Measurements from ENCODE around the gene MYT1.

MYT1 gene

GRCh38 chr20:64224351-64225170 lies 60.3 kb downstream of the MYT1 start:
- DNase-seq (ENCODE audit: insufficient read length, low spot score) (no peak), FAIRE-seq (no peak)
- no peak for TF ChIP-seq TAF1 (IDR thresholded peaks at IDR 0.05; ENCODE audit: low read depth, low read length)
- TF ChIP-seq POLR2AphosphoS5 (IDR thresholded peaks at IDR 0.05; ENCODE audit: low read depth, low read length) = no peak
- no peak for TF ChIP-seq SPI1 (IDR thresholded peaks at IDR 0.05; ENCODE audit: low read depth, low read length)
- no peak for TF ChIP-seq POU2F2 (IDR thresholded peaks at IDR 0.05; ENCODE audit: low read depth, low read length)
- no peak for TF ChIP-seq POLR2A (IDR thresholded peaks at IDR 0.05; ENCODE audit: low read depth, low read length)
- TF ChIP-seq PAX5 (IDR thresholded peaks at IDR 0.05; ENCODE audit: insufficient read depth, low read length, severe bottlenecking) = no peak

- TF ChIP-seq POU2F2 (IDR thresholded peaks at IDR 0.05; ENCODE audit: low read depth, low read length) (no peak), POLR2AphosphoS5 (IDR thresholded peaks at IDR 0.05; ENCODE audit: low read depth, low read length) (no peak), SPI1 (IDR thresholded peaks at IDR 0.05; ENCODE audit: low read depth, low read length) (no peak), POLR2A (IDR thresholded peaks at IDR 0.05; ENCODE audit: low read depth, low read length) (no peak), TAF1 (IDR thresholded peaks at IDR 0.05; ENCODE audit: low read depth, low read length) (no peak)
- no peak for FAIRE-seq
These were observed 60.9 kb downstream of the MYT1 start for GRCh38 chr20:64225171-64225595.

GRCh38 chr20:64225828-64226598 lies 61.8 kb downstream of the MYT1 start:
- no peak for TF ChIP-seq POLR2AphosphoS5 (IDR thresholded peaks at IDR 0.05; ENCODE audit: low read depth, low read length)
- TF ChIP-seq POU2F2 (IDR thresholded peaks at IDR 0.05; ENCODE audit: low read depth, low read length) = no peak
- TF ChIP-seq TAF1 (IDR thresholded peaks at IDR 0.05; ENCODE audit: low read depth, low read length) = no peak
- no peak for TF ChIP-seq POLR2A (IDR thresholded peaks at IDR 0.05; ENCODE audit: low read depth, low read length)
- TF ChIP-seq SPI1 (IDR thresholded peaks at IDR 0.05; ENCODE audit: low read depth, low read length) = no peak
- no peak for TF ChIP-seq PAX5 (IDR thresholded peaks at IDR 0.05; ENCODE audit: insufficient read depth, low read length, severe bottlenecking)
- FAIRE-seq (no peak), DNase-seq (ENCODE audit: insufficient read length, low spot score) (no peak)

More at GRCh38 chr20:64225171-64225595, 60.9 kb downstream of the MYT1 start:
- DNase-seq (ENCODE audit: insufficient read length, low spot score) = no peak

- TF ChIP-seq POLR2A (IDR thresholded peaks at IDR 0.05; ENCODE audit: low read depth, low read length) (no peak), TAF1 (IDR thresholded peaks at IDR 0.05; ENCODE audit: low read depth, low read length) (no peak), POU2F2 (IDR thresholded peaks at IDR 0.05; ENCODE audit: low read depth, low read length) (no peak), SPI1 (IDR thresholded peaks at IDR 0.05; ENCODE audit: low read depth, low read length) (no peak), PAX5 (IDR thresholded peaks at IDR 0.05; ENCODE audit: insufficient read depth, low read length, severe bottlenecking) (no peak), POLR2AphosphoS5 (IDR thresholded peaks at IDR 0.05; ENCODE audit: low read depth, low read length) (no peak)
- FAIRE-seq (no peak), DNase-seq (ENCODE audit: insufficient read length, low spot score) (no peak)
These were observed 62.7 kb downstream of the MYT1 start for GRCh38 chr20:64226686-64227580.

GRCh38 chr20:64228086-64228653 lies 63.9 kb downstream of the MYT1 start:
- DNase-seq (ENCODE audit: insufficient read length, low spot score) = no peak
- TF ChIP-seq TAF1 (IDR thresholded peaks at IDR 0.05; ENCODE audit: low read depth, low read length) = no peak
- no peak for TF ChIP-seq SPI1 (IDR thresholded peaks at IDR 0.05; ENCODE audit: low read depth, low read length)
- no peak for FAIRE-seq

- TF ChIP-seq POU2F2 (IDR thresholded peaks at IDR 0.05; ENCODE audit: low read depth, low read length) = no peak
- TF ChIP-seq PAX5 (IDR thresholded peaks at IDR 0.05; ENCODE audit: insufficient read depth, low read length, severe bottlenecking) = no peak
- TF ChIP-seq POLR2AphosphoS5 (IDR thresholded peaks at IDR 0.05; ENCODE audit: low read depth, low read length) = no peak
- TF ChIP-seq TAF1 (IDR thresholded peaks at IDR 0.05; ENCODE audit: low read depth, low read length) = no peak
- TF ChIP-seq SPI1 (IDR thresholded peaks at IDR 0.05; ENCODE audit: low read depth, low read length) = no peak
- no peak for TF ChIP-seq POLR2A (IDR thresholded peaks at IDR 0.05; ENCODE audit: low read depth, low read length)
- FAIRE-seq (no peak), DNase-seq (ENCODE audit: insufficient read length, low spot score) (no peak)
These were observed 64.7 kb downstream of the MYT1 start for GRCh38 chr20:64228751-64229506.

- TF ChIP-seq POLR2AphosphoS5 (IDR thresholded peaks at IDR 0.05; ENCODE audit: low read depth, low read length) = no peak
- no peak for TF ChIP-seq SPI1 (IDR thresholded peaks at IDR 0.05; ENCODE audit: low read depth, low read length)
- TF ChIP-seq TAF1 (IDR thresholded peaks at IDR 0.05; ENCODE audit: low read depth, low read length) = no peak
- no peak for TF ChIP-seq POLR2A (IDR thresholded peaks at IDR 0.05; ENCODE audit: low read depth, low read length)
- no peak for TF ChIP-seq PAX5 (IDR thresholded peaks at IDR 0.05; ENCODE audit: insufficient read depth, low read length, severe bottlenecking)
- no peak for TF ChIP-seq POU2F2 (IDR thresholded peaks at IDR 0.05; ENCODE audit: low read depth, low read length)
- no peak for FAIRE-seq
These were observed 65.3 kb downstream of the MYT1 start for GRCh38 chr20:64229507-64230061.

More at GRCh38 chr20:64229507-64230061, 65.3 kb downstream of the MYT1 start:
- no peak for DNase-seq (ENCODE audit: insufficient read length, low spot score)
